ENCODE results near the gene CNKSR1. TPM values are rescaled to one million over a fixed set of nuclear protein-coding genes. Genes with fewer than 3 reads are reported as not detected.
"Not testable (repeated sequence)": the region's sequence is repeated elsewhere in the genome, so short reads cannot be mapped to it uniquely, and the experiment has no call there.

CNKSR1 gene
- total RNA-seq, 1 donor from 2014 or later = not detected

DNA sequence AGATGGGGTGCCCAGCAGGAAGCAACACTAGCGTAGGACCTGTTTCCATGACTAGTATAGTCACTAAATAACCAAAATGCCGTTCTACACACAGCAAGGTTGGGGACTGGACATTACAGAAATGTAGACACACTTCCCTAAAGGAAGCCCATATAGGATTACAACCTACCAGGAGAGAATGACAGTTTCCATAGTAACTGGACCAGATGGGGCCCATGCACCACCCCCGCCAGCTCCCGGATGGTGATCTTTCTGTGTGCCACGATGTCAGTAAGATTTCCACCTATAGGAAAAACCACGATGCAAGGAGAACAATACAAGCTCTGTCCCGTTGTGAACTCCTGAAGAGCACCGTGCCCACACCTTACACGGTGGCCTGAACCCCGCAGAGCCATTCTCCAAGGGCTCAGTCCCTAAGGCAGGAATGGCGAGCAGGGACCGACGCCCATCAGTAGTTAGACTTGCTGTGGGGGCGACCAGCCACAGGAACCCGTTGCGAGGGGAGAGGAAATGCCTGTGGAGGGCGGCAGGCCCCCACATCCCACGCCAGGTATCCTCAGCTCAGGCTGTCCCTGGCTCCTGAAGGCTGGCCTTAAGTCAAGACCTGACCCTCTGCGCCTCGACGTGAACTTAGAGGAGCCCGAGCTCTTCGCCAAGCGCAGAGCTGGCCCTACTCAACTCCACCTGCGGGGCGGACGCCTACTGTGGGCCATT, 43.1 kb downstream of the CNKSR1 start:
- Histone ChIP-seq H3K4me3 (no peak overlapping the region), H3K36me3 (no peaks in the 10 kb centered on the region), H3K9me3 (no peaks in the 10 kb centered on the region), H3K4me1 (peaks cover 0 to 2% of the 10 kb centered on the region in 2 donors), H3K27ac (no peak overlapping the region), H3K27me3 (no peaks in the 10 kb centered on the region)
- DNase-seq (ENCODE audit: low spot score in 2 of 2) = no peak
- TF ChIP-seq, protein P1, sequence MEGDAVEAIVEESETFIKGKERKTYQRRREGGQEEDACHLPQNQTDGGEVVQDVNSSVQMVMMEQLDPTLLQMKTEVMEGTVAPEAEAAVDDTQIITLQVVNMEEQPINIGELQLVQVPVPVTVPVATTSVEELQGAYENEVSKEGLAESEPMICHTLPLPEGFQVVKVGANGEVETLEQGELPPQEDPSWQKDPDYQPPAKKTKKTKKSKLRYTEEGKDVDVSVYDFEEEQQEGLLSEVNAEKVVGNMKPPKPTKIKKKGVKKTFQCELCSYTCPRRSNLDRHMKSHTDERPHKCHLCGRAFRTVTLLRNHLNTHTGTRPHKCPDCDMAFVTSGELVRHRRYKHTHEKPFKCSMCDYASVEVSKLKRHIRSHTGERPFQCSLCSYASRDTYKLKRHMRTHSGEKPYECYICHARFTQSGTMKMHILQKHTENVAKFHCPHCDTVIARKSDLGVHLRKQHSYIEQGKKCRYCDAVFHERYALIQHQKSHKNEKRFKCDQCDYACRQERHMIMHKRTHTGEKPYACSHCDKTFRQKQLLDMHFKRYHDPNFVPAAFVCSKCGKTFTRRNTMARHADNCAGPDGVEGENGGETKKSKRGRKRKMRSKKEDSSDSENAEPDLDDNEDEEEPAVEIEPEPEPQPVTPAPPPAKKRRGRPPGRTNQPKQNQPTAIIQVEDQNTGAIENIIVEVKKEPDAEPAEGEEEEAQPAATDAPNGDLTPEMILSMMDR (IDR thresholded peaks at IDR 0.05) = no peak
- intact Hi-C loops (cut with DNase I) = no loop called here

DNA sequence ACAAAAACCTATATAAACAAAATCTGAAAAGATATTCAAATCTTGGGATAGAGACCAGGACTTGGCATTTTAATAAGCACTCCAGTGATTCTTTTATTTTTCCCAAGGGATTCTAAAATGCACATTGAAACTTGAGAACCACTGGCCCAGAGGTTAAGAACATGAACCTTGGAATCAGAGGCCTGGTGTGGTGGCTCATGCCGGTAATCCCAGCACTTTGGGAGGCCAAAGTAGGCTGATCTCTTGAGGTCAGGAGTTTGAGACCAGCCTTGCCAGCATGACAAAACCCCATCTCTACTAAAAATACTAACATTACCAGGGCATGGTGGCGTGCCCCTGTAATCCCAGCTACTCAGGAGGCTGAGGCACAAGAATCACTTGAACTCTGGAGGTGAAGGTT, 43.8 kb downstream of the CNKSR1 start:
- Histone ChIP-seq H3K4me1 (peaks cover 0 to 8% of the 10 kb centered on the region in 2 donors), H3K27ac (no peak overlapping the region), H3K9me3 (no peaks in the 10 kb centered on the region), H3K27me3 (no peaks in the 10 kb centered on the region), H3K4me3 (no peak overlapping the region), H3K36me3 (no peaks in the 10 kb centered on the region)
- intact Hi-C loops (cut with DNase I) = no loop called here
- DNase-seq (ENCODE audit: low spot score in 2 of 2) = no peak
- TF ChIP-seq, protein P1 (IDR thresholded peaks at IDR 0.05) = no peak

DNA sequence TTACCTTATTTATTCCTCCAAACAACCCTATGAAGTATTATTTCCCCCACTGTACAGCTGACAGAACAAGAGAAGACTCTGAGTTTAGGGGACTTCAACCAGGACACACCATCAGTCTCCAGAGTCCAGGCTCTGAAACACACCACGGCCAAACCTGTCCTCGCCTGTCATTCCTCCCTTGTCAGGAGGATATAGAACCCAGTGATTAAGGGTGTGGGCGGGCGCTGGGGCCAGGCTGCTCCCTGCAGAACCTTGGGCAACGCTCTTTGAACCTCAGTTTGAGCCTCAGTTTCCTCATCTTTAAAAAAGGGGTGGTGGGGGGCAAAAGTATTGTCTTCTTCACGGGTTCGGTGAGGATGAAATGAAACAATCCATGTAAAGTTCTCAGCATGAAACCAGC, 47.3 kb downstream of the CNKSR1 start:
- Histone ChIP-seq H3K36me3 (no peaks in the 10 kb centered on the region), H3K27me3 (no peaks in the 10 kb centered on the region), H3K4me1 (peaks cover 0 to 8% of the 10 kb centered on the region in 2 donors), H3K9me3 (no peaks in the 10 kb centered on the region), H3K27ac (no peak overlapping the region), H3K4me3 (peak overlapping the region in 1 of 2 donors; percentile 61)
- TF ChIP-seq, protein P1 (IDR thresholded peaks at IDR 0.05) = no peak
- intact Hi-C loops (cut with DNase I) = no loop called here
- DNase-seq (ENCODE audit: low spot score in 2 of 2) = no peak

DNA sequence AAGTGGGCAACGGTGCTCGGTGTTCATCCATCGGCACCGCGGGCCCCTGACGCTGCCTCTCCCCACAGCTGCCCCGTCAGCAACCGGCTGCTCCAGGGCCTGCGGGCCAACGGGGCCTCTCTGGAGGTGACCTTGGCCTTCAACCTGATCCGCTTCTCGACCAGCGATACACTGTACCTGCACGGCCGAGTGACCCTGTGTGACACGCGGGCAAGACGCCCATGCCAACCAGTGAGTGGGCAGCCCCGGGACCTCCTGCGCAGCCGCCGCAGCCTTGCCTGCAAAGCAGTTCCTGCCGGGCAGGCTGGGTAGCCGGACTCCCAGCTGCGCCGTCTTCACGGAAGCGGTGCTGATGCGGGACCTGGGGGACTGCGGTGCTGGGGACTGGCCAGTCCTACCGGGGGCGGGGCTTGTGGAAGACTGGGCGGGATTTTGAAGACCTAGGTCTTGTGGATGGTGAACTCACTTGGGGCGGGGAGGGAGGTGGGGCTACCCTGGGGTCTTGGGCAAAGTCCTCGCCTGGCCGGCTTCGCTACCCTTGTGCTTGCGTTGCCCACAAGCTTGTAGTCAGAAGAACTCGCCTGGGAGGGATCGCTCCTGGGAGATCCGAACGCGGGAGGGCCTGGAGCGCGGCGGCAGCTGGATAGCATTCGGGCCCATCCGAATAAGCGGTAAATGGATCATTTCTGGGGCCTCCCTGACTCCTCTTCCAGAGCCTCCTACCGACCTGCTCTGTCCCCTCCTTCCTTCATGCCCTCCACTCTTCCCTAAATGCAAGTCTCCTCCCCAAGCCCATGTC, 47.9 kb downstream of the CNKSR1 start:
- H3K4me1 ChIP-seq = peaks cover 0 to 8% of the 10 kb centered on the region in 2 donors
- peak overlapping the region; percentile 56 to 61 for H3K4me3 ChIP-seq
- no peaks in the 10 kb centered on the region for H3K27me3 ChIP-seq
- no peak overlapping the region for H3K27ac ChIP-seq
- TF ChIP-seq, protein P1 (IDR thresholded peaks at IDR 0.05) = no peak
- DNase-seq (ENCODE audit: low spot score in 2 of 2) = peak in 1 of 2 donors; percentile 71
- intact Hi-C loops (cut with DNase I) = no loop called here
- no peaks in the 10 kb centered on the region for H3K9me3 ChIP-seq
- H3K36me3 ChIP-seq = no peaks in the 10 kb centered on the region

DNA sequence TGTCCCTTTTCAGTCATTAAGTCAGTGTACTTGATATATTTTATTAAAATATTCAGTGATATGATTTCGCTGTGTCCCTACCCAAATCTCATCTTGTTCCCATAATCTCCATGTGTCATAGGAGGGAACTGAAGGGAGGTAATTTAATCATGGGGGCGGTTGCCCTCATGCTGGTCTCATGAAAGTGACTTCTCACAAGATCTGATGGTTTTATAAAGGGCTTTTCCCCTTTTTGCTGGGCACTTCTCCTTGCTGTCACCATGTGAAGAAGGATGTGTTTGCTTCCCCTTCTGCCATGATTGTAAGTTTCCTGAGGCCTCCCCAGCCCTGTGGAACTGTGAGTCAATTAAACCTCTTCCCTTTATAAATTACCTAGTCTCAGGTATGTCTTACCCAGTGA, 53.4 kb downstream of the CNKSR1 start:
- intact Hi-C loops (cut with DNase I) = loop anchor here (5.0 to 10.0 kb wide), 3 partner anchors 92 to 326 kb away; partner anchors contain the start of genes HMGN2 and STMN1
- not testable (repeated sequence) for H3K9me3 ChIP-seq; DNase-seq (ENCODE audit: low spot score in 2 of 2); H3K36me3 ChIP-seq; H3K27me3 ChIP-seq; H3K4me1 ChIP-seq; H3K4me3 ChIP-seq; H3K27ac ChIP-seq

Data from ascending aorta (tissue), 2 donors.